A549 treated with DMSO at 1 μM for 4 hours (cell line): ENCODE measurements around the gene LIN7C. TPM values are rescaled to one million over a fixed set of nuclear protein-coding genes. Genes with fewer than 3 reads are reported as not detected.

Experiments
- total RNA-seq: library from RNA; stranded (reverse); fragments of 200-300 nt; extraction: Qiagen RNA extraction; gene quantifications from 5 replicates; pipeline ENCODE4 v1.2.3, GENCODE V29; 2022; ENCODE audit warnings: low read depth

Gene LIN7C
- total RNA-seq: 6.9 to 10.0 TPM (median 7.7 TPM) in 5 replicates

GRCh38 chr11:27506200-27507182, at the start of gene LIN7C:
Gene LIN7C (minus strand): TSS chr11:27506769. CDS start chr11:27506752, 17 bp downstream.

GRCh38 chr11:27472398-27473016, 34.1 kb downstream of the LIN7C start, which contains the start of gene LGR4:
Gene LGR4 (minus strand): TSS chr11:27472790. CDS start chr11:27472302, 488 bp downstream.

Other genes starting within 250 kb of the LIN7C start
- 28.8 to 34.8 TPM (median 31.1 TPM) in 5 replicates for gene CCDC34, start 143.6 kb downstream of the LIN7C start, total RNA-seq
- gene LGR4, start 34.0 kb downstream of the LIN7C start, total RNA-seq: 34.8 to 52.4 TPM (median 48.6 TPM) in 5 replicates
- gene BDNF, start 193.7 kb upstream of the LIN7C start, total RNA-seq: 7.2 to 10.3 TPM (median 9.3 TPM) in 5 replicates